Transverse colon (tissue), 4 donors: Measurements from ENCODE around the gene ZNF208. TPM values are rescaled to one million over a fixed set of nuclear protein-coding genes. Genes with fewer than 3 reads are reported as not detected.

Source experiments
- DNase-seq: peaks from one replicate; pipeline ENCODE4 v3.0.0-alpha.2; 2019
- H3K27ac ChIP-seq, 4 donors: fragments of 200-600 bp; sonication (generic); 2 replicates each; pipeline ENCODE4 v1.5.1; 2016 to 2018; ENCODE audit warnings: inconsistent platforms in 4 of 4
- H3K27me3 ChIP-seq: fragments of 200-600 bp; sonication (generic); 2 replicates; pipeline ENCODE4 v1.5.1; 2017; ENCODE audit warnings: inconsistent platforms
- H3K36me3 ChIP-seq, 4 donors: fragments of 200-600 bp; sonication (generic); 2 replicates each; pipeline ENCODE4 v1.5.1; 2017 to 2019; ENCODE audit warnings: inconsistent platforms in 4 of 4
- H3K4me1 ChIP-seq, 4 donors: fragments of 200-600 bp; sonication (generic); 2 replicates each; pipeline ENCODE4 v1.5.1; 2017 to 2020; ENCODE audit warnings: inconsistent platforms in 4 of 4
- H3K4me3 ChIP-seq, 4 donors: fragments of 200-600 bp; sonication (generic); 1 replicate in 1 of 4; 2 replicates in 3 of 4; pipeline versions ENCODE4 v1.5.1 to v1.6.1; 2017 to 2019; ENCODE audit warnings: inconsistent platforms in 4 of 4
- H3K9me3 ChIP-seq, 2 donors: fragments of 200-600 bp; sonication (generic); 2 replicates each; pipeline ENCODE4 v1.5.1; 2017 to 2019; ENCODE audit warnings: inconsistent platforms in 2 of 2
- CTCF ChIP-seq, 5 experiments: fragments of 200-600 bp in 3 of 5; fragments of 450-650 bp in 2 of 5; sonication (generic) in 3 of 5; IDR thresholded peaks; 1 replicate in 2 of 5; 2 replicates in 3 of 5; pipeline ENCODE4 v1.5.1; 2016 to 2017; ENCODE audit warnings: antibody characterized with exemption in 5 of 5, inconsistent platforms in 3 of 5, mild to moderate bottlenecking in 2 of 5, moderate library complexity in 1 of 5
- EP300 ChIP-seq: sonication (generic); formaldehyde crosslinking; IDR thresholded peaks from one replicate; pipeline ENCODE4 v1.6.1; 2017; ENCODE audit warnings: antibody characterized with exemption, low read depth
- POLR2A ChIP-seq: fragments of 450-650 bp; IDR thresholded peaks from one replicate; pipeline ENCODE4 v1.6.1; 2016; ENCODE audit warnings: antibody characterized with exemption, mild to moderate bottlenecking, moderate library complexity
- POLR2AphosphoS5 ChIP-seq, 3 donors: sonication (generic); formaldehyde crosslinking; IDR thresholded peaks; one replicate each; pipeline ENCODE4 v1.6.1; 2016; ENCODE audit warnings: antibody characterized with exemption in 3 of 3
- WGBS, 2 donors: methylation state at CpG; one replicate each; pipeline ENCODE4 v1.1.5; 2018; ENCODE audit warnings: low coverage in 1 of 2; 5-methylcytosine and 5-hydroxymethylcytosine counted together
- in situ Hi-C, 4 donors: fragments of 200-750 bp; cut with MboI; loops; one replicate each; pipeline versions ENCODE4 v1.15.0 to v1.15.1; 2017; ENCODE audit warnings: low sequenced_read_pairs in 3 of 4, low pct_ligation_motif_present in 1 of 4, low pct_unique_long_range_greater_than_20kb in 1 of 4
- intact Hi-C: fragments of 100-400 bp; cut with DNase I; formaldehyde crosslinking; loops from one replicate; pipeline ENCODE4 v1.15.1; 2023; ENCODE audit warnings: low total_unique reads
- total RNA-seq, 4 donors: library from RNA; depleted of rRNA; stranded (reverse); fragments of >200 nt; gene quantifications; one replicate each; pipeline ENCODE4 v1.1.0, GENCODE V29; 2016

The ZNF208 gene
- total RNA-seq, 4 donors from 2014 or later: 1.8 to 3.4 (median 1.9) TPM; not detected in 1

- Histone ChIP-seq H3K4me3 (no peak overlapping the region), H3K36me3 (no peaks in the 10 kb centered on the region), H3K9me3 (no peaks in the 10 kb centered on the region), H3K4me1 (no peaks in the 10 kb centered on the region), H3K27me3 (no peaks in the 10 kb centered on the region), H3K27ac (no peak overlapping the region)
- DNase-seq: no peak
- no peak for TF ChIP-seq POLR2AphosphoS5 (IDR thresholded peaks at IDR 0.05)
- no peak for TF ChIP-seq CTCF (IDR thresholded peaks at IDR 0.05)
- TF ChIP-seq POLR2A: no peak
- no peak for TF ChIP-seq EP300
- 84 to 85% methylated on average over 10 of the region's 10 CpGs for WGBS, 2 donors
- in situ Hi-C loops (no loop called here), intact Hi-C loops (no loop called here)
These were observed 127.2 kb downstream of the ZNF208 start for GRCh38 chr19:21883516-21883915.

Other genes starting within 250 kb of the ZNF208 start
- 10 to 100 TPM in 1 of 4 donors, 1 to 10 TPM in 2, under 1 TPM in 1; 0.75 to 24.1 (median 9.0) TPM for gene ZNF100, start 243.4 kb downstream of the ZNF208 start, total RNA-seq
- 10 to 100 TPM; 10.5 to 16.7 (median 13.8) TPM for gene ZNF43, start 174.8 kb downstream of the ZNF208 start, total RNA-seq
- 1 to 10 TPM in 2 of 4 donors, under 1 TPM in 1, not detected in 1; 0.79 to 2.6 (median 1.8) TPM for gene ZNF257, start 41.5 kb upstream of the ZNF208 start, total RNA-seq
- gene ZNF676, start 186.0 kb upstream of the ZNF208 start, total RNA-seq: under 1 TPM in 2 of 4 donors, not detected in 2; 0.95 to 0.96 TPM